ENCODE data around the gene PPP1R26. TPM values are rescaled to one million over a fixed set of nuclear protein-coding genes. Genes with fewer than 3 reads are reported as not detected.
"Not testable (repeated sequence)": the region's sequence is repeated elsewhere in the genome, so short reads cannot be mapped to it uniquely, and the experiment has no call there.

PPP1R26 gene
- total RNA-seq, 4 donors from 2014 or later: 22.3 to 29.8 (median 25.7) TPM

DNA sequence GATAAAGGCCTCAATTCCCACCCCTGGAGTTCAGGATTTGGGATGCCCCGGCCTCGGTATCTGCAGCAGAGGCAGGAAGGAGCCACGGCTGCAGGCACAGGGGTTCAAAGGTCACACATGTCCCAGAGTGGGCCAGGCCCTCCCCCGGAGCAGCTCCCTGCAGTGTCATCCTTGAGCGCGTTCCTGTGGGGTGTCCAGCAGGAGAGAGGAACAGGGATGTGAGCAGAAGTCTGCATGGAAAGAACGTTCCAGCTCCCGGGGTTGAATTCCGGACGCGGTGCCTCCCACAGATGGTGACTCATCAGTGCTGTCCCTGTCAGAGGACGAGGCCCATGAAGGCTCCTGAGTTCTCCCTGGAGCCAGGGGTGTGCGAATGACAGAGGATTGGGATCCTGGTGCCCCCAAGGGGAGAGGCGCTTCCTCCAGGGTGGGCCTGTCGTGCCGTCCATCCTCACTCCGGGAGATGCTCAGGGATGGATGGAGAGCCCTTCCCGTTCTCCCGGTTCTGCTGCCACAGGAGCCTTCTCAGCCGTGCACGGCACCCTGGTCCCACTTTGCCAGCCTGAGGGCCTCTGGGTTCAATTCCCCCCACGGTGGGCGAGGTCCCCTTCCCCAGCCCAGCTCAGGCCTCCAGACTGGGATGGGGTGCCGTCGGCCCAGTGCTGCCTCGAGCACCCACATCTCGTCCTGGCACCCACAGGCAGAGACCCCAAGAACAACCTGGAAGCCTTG is 44.7 kb downstream of the PPP1R26 start:
- intact Hi-C loops (cut with DNase I): no loop called here
- TF ChIP-seq POLR2A (IDR thresholded peaks at IDR 0.05): no peak
- TF ChIP-seq, protein P1, sequence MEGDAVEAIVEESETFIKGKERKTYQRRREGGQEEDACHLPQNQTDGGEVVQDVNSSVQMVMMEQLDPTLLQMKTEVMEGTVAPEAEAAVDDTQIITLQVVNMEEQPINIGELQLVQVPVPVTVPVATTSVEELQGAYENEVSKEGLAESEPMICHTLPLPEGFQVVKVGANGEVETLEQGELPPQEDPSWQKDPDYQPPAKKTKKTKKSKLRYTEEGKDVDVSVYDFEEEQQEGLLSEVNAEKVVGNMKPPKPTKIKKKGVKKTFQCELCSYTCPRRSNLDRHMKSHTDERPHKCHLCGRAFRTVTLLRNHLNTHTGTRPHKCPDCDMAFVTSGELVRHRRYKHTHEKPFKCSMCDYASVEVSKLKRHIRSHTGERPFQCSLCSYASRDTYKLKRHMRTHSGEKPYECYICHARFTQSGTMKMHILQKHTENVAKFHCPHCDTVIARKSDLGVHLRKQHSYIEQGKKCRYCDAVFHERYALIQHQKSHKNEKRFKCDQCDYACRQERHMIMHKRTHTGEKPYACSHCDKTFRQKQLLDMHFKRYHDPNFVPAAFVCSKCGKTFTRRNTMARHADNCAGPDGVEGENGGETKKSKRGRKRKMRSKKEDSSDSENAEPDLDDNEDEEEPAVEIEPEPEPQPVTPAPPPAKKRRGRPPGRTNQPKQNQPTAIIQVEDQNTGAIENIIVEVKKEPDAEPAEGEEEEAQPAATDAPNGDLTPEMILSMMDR (IDR thresholded peaks at IDR 0.05): no peak
- H3K36me3 ChIP-seq: no peaks in the 10 kb centered on the region
- H3K27me3 ChIP-seq: no peaks in the 10 kb centered on the region
- no peaks in the 10 kb centered on the region for H3K4me1 ChIP-seq
- no peaks in the 10 kb centered on the region for H3K9me3 ChIP-seq
- DNase-seq: no peak
- WGBS, 2 donors: 66 to 80% methylated on average over 15 to 21 of the region's 27 CpGs
- H3K4me3 ChIP-seq (replicated peaks in 1 of 3): no peak overlapping the region
- no peak overlapping the region for H3K27ac ChIP-seq

DNA sequence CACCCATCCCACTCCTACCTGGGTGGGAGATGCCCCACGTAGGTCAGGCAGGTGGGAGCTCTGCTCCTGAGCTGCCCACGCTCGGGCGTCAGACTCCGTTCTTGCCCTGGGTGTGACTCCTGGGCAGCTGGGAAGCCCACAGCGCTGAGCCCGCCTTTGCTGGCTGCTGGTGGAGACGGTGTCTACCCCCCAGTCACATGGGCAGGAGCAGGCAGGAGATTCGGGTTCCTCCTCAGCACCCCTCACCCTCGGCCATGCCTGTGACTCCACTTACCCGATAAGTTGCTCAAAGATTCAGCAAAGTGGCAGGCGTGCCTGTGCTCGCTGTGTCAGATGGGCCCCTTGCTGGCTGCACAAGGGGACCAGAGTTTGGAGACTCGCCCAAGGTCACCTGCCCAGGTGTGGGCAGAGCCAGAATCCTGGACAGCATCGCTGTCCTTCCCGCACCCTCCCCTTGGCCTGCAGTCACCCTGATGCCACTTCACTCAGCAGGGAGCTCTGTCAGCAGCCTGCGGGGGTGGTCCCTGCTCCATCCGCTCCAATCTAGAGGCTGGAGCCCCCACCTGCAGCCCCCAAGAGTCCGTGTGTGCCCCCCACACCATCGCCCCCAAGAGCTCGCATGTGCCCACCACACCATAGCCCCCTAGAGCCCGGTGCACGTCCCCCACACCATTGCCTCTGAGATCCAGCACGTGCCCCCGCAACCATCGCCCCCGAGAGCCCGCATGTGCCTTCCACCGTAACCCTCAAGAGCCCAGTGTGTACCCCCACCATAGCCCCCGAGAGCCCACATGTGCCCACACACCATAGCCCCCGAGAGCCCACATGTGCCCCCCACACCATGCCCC is 45.9 kb downstream of the PPP1R26 start:
- Histone ChIP-seq H3K4me3 (replicated peaks in 1 of 3) (no peak overlapping the region), H3K27ac (no peak overlapping the region), H3K4me1 (no peaks in the 10 kb centered on the region), H3K27me3 (no peaks in the 10 kb centered on the region), H3K36me3 (no peaks in the 10 kb centered on the region), H3K9me3 (no peaks in the 10 kb centered on the region)
- TF ChIP-seq POLR2A (IDR thresholded peaks at IDR 0.05): no peak
- TF ChIP-seq, protein P1 (IDR thresholded peaks at IDR 0.05): no peak
- no peak for DNase-seq
- WGBS, 2 donors: 81 to 85% methylated on average over 18 to 19 of the region's 31 CpGs
- intact Hi-C loops (cut with DNase I): no loop called here

DNA sequence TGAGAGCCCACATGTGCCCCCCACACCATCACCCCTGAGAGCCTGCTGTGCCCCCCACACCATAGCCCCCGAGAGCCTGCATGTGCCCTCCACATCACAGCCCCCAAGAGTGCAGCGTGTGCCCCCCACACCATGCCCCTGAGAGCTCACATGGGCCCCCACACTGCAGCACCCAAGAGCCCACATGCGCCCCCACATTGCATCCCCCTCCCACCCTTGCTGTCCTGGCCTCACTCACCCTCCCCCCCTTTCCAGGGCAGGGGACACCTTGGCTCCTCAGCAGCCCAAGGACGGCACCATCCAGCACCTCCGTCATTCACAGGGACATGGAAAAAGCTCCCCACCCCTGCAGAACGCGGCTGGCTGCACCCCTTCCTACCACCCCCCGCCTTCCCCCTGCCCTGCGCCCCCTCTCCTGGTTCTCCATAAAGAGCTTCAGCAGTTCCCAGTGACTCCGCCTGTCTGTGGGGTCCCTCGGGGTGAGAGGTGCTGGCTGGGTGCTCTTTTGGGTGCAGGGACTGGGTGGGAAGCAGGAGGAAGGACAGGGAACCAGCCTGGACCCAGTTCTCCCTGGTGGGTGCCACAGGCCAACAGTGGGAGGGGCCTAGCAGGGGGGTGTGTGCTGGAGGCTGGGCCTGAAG is 46.6 kb downstream of the PPP1R26 start:
- no peak for DNase-seq
- intact Hi-C loops (cut with DNase I): no loop called here
- Histone ChIP-seq H3K36me3 (no peaks in the 10 kb centered on the region), H3K27me3 (no peaks in the 10 kb centered on the region), H3K4me1 (no peaks in the 10 kb centered on the region), H3K4me3 (replicated peaks in 1 of 3) (no peak overlapping the region), H3K27ac (no peak overlapping the region), H3K9me3 (no peaks in the 10 kb centered on the region)
- WGBS, 2 donors: 47 to 63% methylated on average over 3 to 8 of the region's 11 CpGs
- TF ChIP-seq, protein P1 (IDR thresholded peaks at IDR 0.05): no peak
- TF ChIP-seq POLR2A (IDR thresholded peaks at IDR 0.05): no peak

DNA sequence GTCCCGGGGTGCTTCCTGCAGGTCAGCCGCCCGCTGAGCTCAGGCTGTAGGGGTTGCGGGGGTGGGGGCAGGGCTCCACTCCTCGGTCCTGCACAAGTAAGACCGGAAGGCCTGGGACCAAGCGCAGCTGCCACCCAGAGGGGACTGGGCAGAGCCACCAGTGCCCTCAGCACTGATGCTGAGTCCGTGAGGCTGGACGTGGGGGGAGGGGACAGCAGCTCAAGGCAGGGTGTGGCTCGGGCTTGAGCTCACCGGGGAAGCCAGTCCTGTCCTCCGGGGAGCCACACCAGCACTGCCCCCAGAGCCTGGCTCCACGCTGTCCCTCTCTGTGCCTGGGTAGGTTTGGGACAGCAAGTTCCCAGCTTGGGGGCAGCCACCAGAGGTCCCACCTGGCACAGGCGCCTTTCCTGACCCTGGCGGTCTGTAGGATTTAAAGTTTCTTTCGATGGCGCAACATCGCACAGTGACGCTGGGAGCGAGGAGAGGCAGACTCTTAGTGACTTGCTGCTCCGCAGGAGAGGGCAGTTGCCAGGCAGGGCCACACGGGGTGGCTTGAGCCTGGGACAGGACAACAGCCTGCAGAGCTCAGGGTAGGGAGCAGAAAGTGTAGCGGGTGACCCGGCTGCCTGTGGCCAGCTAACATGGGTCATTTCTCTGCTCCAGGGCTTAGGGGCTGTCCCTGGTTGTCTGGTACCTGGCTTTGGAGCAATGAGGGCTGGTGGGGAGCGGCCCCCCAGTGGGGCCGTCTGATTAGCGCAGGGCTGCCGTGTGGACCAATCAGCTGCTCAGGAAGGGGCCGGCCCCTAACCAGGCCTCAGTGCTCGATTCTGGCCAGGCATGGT is 47.4 kb downstream of the PPP1R26 start:
- Histone ChIP-seq H3K27me3 (no peaks in the 10 kb centered on the region), H3K9me3 (no peaks in the 10 kb centered on the region), H3K4me1 (no peaks in the 10 kb centered on the region), H3K36me3 (no peaks in the 10 kb centered on the region), H3K4me3 (replicated peaks in 1 of 3) (no peak overlapping the region), H3K27ac (no peak overlapping the region)
- no peak for TF ChIP-seq POLR2A (IDR thresholded peaks at IDR 0.05)
- no peak for DNase-seq
- 64 to 80% methylated on average over 10 to 13 of the region's 30 CpGs for WGBS, 2 donors
- intact Hi-C loops (cut with DNase I): no loop called here

DNA sequence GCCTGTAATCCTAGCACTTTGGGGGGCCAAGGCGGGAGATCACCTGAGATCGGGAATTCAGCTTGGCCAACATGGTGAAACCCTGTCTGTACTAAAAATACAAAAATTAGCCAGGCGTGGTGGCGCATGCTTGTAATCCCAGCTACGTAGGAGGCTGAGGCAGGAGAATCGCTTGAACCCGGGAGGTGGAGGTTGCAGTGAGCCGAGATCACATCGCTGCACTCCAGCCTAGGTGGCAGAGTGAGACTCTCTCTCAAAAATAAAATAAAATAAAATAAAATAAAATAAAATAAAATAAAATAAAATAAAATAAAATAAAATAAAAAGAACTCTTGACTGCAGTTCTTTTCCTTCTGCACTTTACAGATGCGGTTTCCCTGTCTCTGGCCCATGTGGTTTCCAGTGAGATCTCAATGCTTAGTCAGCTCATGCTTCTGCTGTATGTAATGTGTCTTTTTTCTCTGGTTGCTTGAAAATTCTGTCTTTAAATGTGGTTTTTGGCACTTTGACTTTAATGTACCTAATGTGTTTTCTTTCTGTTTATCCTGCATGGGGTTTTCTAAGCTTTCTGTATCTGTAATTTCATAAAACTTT is 49.4 kb downstream of the PPP1R26 start:
- WGBS, 2 donors: 89 to 93% methylated on average over 10 of the region's 10 CpGs
- H3K4me1 ChIP-seq; H3K27ac ChIP-seq; H3K9me3 ChIP-seq; DNase-seq; H3K27me3 ChIP-seq; H3K4me3 ChIP-seq (replicated peaks in 1 of 3); H3K36me3 ChIP-seq; intact Hi-C loops (cut with DNase I): not testable (repeated sequence)

Data from thyroid gland (tissue), 4 donors.